Esophagus squamous epithelium (tissue), 5 donors: Measurements from ENCODE around the gene LAGE3. TPM values are rescaled to one million over a fixed set of nuclear protein-coding genes. Genes with fewer than 3 reads are reported as not detected.
A peak's percentile ranks its signal among the peaks of the same experiment; 100 is the strongest.

Source experiments
- DNase-seq: peaks from one replicate; lab custom pipeline; 2025; lab: John Stamatoyannopoulos, UW
- H3K27ac ChIP-seq, 4 donors: fragments of 200-600 bp; sonication (generic); one replicate each; pipeline ENCODE4 v1.5.1; 2016 to 2019; ENCODE audit warnings: mild to moderate bottlenecking in 1 of 4
- H3K27me3 ChIP-seq, 4 donors: fragments of 200-600 bp; sonication (generic); 1 replicate in 3 of 4; 2 replicates in 1 of 4; pipeline versions ENCODE4 v1.5.1 to v1.6.0; 2017 to 2021; ENCODE audit warnings: antibody characterized with exemption in 1 of 4
- H3K36me3 ChIP-seq, 3 donors: fragments of 200-600 bp; sonication (generic); one replicate each; pipeline ENCODE4 v1.5.1; 2016 to 2019
- H3K4me1 ChIP-seq, 3 donors: fragments of 200-600 bp; sonication (generic); one replicate each; pipeline ENCODE4 v1.5.1; 2017 to 2019
- H3K4me3 ChIP-seq, 4 donors: fragments of 200-600 bp; sonication (generic); 1 replicate in 3 of 4; 2 replicates in 1 of 4; pipeline ENCODE4 v1.5.1; 2016 to 2019; ENCODE audit warnings: mild to moderate bottlenecking in 2 of 4, moderate library complexity in 1 of 4
- H3K9me3 ChIP-seq, 3 donors: fragments of 200-600 bp; sonication (generic); one replicate each; pipeline ENCODE4 v1.5.1; 2016 to 2019
- POLR2A ChIP-seq, 4 donors: fragments of 450-650 bp; IDR thresholded peaks; one replicate each; pipeline ENCODE4 v1.6.1; 2017; ENCODE audit warnings: antibody characterized with exemption in 4 of 4, mild to moderate bottlenecking in 4 of 4, moderate library complexity in 3 of 4
- WGBS, 2 donors: methylation state at CpG; one replicate each; pipeline ENCODE4 v1.1.5; 2018; 5-methylcytosine and 5-hydroxymethylcytosine counted together
- intact Hi-C: fragments of 100-400 bp; cut with DNase I; formaldehyde crosslinking; loops from one replicate; pipeline ENCODE4 v1.15.0; 2022
- small RNA-seq, 4 donors: library from RNA; depleted of rRNA; stranded (forward); fragments of <200 nt; gene quantifications; one replicate each; pipeline ENCODE3, GENCODE V24; 2016
- total RNA-seq, 4 donors: library from RNA; depleted of rRNA; stranded (reverse); fragments of >200 nt; gene quantifications; one replicate each; pipeline ENCODE4 v1.1.0, GENCODE V29; 2016
- TF ChIP-seq, protein P1 (sequence below), 6 experiments: fragments of 450-650 bp in 4 of 6; fragments of 200-600 bp in 2 of 6; sonication (generic) in 2 of 6; IDR thresholded peaks; one replicate each; pipeline ENCODE4 v1.5.1; 2016 to 2019; ENCODE audit warnings: antibody characterized with exemption in 6 of 6, mild to moderate bottlenecking in 4 of 6, moderate library complexity in 4 of 6
- donor health status: DM: yes; HTN: yes; CAD: no.

The LAGE3 gene
- total RNA-seq, 4 donors from 2014 or later, result 18.2 to 44.3 (median 21.9) TPM

DNA sequence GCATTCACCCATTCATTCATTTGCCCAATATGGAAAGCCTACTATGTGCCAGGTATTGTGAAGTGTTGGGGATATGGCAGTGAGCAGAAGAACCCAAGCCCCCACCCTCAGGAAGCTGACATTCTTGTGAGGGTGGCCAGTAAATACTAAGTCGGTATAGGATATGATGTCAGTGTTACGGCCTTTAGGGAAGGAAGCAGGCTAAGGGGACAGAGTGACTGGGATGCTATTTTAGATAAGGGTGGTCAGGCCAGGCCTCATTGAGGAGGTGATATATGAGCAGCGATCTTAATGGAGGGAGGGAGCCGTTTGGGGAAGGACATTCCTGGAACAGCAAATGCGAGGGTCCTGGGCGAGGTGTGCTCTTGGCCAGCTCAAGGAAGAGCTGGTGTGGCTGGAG, 48.6 kb downstream of the LAGE3 start:
- peak overlapping the region in 1 of 4 donors; percentile 15 for H3K4me3 ChIP-seq

DNA sequence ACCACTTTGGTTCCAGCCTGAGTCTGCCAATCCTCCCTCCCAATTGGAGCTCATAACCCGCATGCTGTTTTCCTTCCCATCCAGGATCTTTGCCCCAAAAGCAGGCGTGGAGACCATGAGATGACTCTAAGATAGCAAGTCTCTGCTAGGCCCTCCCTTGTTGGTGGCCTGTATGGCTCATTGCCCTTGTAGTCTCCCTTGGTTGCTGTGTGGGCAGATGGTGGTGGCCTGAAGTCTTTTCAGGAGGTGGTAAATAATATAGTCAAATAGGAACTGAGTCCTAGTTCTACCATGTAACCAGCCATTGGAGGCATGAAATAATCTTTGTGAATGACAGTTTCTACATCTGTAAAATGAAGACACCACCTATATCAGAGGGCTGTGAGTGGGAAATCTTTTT, 49.4 kb downstream of the LAGE3 start:
- intact Hi-C loops, result no loop called here
- Histone ChIP-seq H3K4me3 (peak overlapping the region in 3 of 4 donors; percentile 54 to 83 (median 75)), H3K4me1 (peaks cover 5 to 42% (median 7%) of the 10 kb centered on the region in 3 donors), H3K27ac (peak overlapping the region in 2 of 4 donors; percentile 75 to 89), H3K9me3 (no peaks in the 10 kb centered on the region), H3K36me3 (peaks cover 0 to 32% (median 5%) of the 10 kb centered on the region in 3 donors), H3K27me3 (no peaks in the 10 kb centered on the region)
- no peak for TF ChIP-seq POLR2A (IDR thresholded peaks at IDR 0.05)
- TF ChIP-seq, protein P1, sequence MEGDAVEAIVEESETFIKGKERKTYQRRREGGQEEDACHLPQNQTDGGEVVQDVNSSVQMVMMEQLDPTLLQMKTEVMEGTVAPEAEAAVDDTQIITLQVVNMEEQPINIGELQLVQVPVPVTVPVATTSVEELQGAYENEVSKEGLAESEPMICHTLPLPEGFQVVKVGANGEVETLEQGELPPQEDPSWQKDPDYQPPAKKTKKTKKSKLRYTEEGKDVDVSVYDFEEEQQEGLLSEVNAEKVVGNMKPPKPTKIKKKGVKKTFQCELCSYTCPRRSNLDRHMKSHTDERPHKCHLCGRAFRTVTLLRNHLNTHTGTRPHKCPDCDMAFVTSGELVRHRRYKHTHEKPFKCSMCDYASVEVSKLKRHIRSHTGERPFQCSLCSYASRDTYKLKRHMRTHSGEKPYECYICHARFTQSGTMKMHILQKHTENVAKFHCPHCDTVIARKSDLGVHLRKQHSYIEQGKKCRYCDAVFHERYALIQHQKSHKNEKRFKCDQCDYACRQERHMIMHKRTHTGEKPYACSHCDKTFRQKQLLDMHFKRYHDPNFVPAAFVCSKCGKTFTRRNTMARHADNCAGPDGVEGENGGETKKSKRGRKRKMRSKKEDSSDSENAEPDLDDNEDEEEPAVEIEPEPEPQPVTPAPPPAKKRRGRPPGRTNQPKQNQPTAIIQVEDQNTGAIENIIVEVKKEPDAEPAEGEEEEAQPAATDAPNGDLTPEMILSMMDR (IDR thresholded peaks at IDR 0.05), result no peak
- WGBS, 2 donors, result 60 to 100% methylated on average over 1 of the region's 2 CpGs
- no peak for DNase-seq

More for the DNA sequence above, 48.6 kb downstream of the LAGE3 start:
- H3K27me3 ChIP-seq, result no peaks in the 10 kb centered on the region
- WGBS, 2 donors, result 75 to 83% methylated on average over 4 to 6 of the region's 6 CpGs
- H3K9me3 ChIP-seq, result no peaks in the 10 kb centered on the region
- H3K36me3 ChIP-seq, result peaks cover 3 to 39% (median 5%) of the 10 kb centered on the region in 3 donors
- no peak for DNase-seq
- H3K4me1 ChIP-seq, result peaks cover 5 to 42% (median 7%) of the 10 kb centered on the region in 3 donors
- intact Hi-C loops, result no loop called here
- TF ChIP-seq POLR2A (IDR thresholded peaks at IDR 0.05), result no peak
- TF ChIP-seq, protein P1 (IDR thresholded peaks at IDR 0.05), result no peak
- H3K27ac ChIP-seq, result peak overlapping the region in 3 of 4 donors; percentile 33 to 61 (median 48)

DNA sequence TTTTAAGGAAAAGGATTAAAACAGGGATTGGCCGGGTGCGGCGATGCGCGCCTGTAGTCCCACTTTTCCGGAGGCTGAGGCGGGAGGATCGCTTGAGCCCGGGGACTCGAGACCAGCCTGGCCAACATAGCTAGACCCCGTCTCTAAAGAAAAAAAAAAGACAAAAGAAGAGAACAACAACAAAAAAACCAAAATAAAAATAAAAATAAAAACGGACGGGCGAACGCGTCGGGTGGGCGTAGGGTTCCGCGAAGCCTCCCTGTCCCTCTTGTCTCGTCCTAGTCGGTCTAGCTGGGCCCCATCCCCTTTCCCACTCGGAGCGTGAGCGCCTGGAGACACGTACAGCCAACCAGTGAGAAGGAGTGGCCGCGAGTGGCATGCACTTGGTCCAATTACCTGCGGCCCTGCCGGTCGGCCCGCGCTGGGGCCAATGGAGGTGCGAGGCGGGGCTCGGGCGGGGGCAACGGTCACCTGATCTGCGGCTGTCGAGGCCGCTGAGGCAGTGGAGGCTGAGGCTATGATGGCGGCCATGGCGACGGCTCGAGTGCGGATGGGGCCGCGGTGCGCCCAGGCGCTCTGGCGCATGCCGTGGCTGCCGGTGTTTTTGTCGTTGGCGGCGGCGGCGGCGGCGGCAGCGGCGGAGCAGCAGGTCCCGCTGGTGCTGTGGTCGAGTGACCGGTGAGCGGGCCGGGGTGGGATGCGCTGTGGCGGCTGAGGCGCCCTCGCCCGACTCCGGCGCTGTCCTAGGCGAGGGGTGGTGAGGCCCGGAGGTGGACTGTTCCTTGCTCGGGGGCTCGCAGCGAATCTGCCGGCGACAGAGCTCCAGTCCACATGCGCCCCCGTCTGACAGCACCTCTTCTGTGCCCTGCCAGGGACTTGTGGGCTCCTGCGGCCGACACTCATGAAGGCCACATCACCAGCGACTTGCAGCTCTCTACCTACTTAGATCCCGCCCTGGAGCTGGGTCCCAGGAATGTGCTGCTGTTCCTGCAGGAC, 50.6 kb downstream of the LAGE3 start, which contains the start of gene ATP6AP1:
Gene ATP6AP1 (plus strand): TSS at position 502 of the 996 bp plus-strand sequence. CDS start 16 bp downstream, at position 518.
- Histone ChIP-seq H3K4me1 (peaks cover 5 to 42% (median 7%) of the 10 kb centered on the region in 3 donors), H3K36me3 (peaks cover 0 to 19% (median 5%) of the 10 kb centered on the region in 3 donors), H3K9me3 (no peaks in the 10 kb centered on the region), H3K27me3 (no peaks in the 10 kb centered on the region), H3K4me3 (peak within 1 kb of the TSS; percentile 54 to 83 (median 76)), H3K27ac (peak within 1 kb of the TSS; percentile 75 to 89 (median 84))
- peak; percentile 53 for DNase-seq
- 0 to 59% methylated on average over 9 to 33 of the region's 87 CpGs for WGBS, 2 donors
- TF ChIP-seq, protein P1 (IDR thresholded peaks at IDR 0.05), result no peak
- peak in 2 of 4 donors; percentile 49 to 76 for TF ChIP-seq POLR2A (IDR thresholded peaks at IDR 0.05)
- intact Hi-C loops, result no loop called here

Small RNAs within 50 kb of the gene (small RNA-seq; reads per million reads assigned to genes)
- gene MIR6858 (0 to 0.74 (median 0.30) reads per million in 4 donors), gene RN7SL697P (0 reads per million in 4 donors)

Other genes with a start within 250 kb of the LAGE3 start
- not detected for gene OPN1MW3, start 221.7 kb downstream of the LAGE3 start, total RNA-seq
- not detected for gene TEX28, start 184.2 kb downstream of the LAGE3 start, total RNA-seq
- gene TKTL1, start 183.5 kb downstream of the LAGE3 start, total RNA-seq, result not detected
- gene FLNA, start 104.6 kb downstream of the LAGE3 start, total RNA-seq, result 1,000 to 10,000 TPM in 1 of 4 donors, 100 to 1,000 TPM in 3; 290 to 1,242 (median 582) TPM
- 10 to 100 TPM; 12.7 to 50.1 (median 40.2) TPM for gene EMD, start 100.0 kb downstream of the LAGE3 start, total RNA-seq
- gene RPL10, start 80.9 kb downstream of the LAGE3 start, total RNA-seq, result 1,000 to 10,000 TPM; 2,607 to 8,937 (median 4,770) TPM
- gene DNASE1L1, start 70.0 kb downstream of the LAGE3 start, total RNA-seq, result 10 to 100 TPM; 21.7 to 41.4 (median 32.1) TPM
- gene TAFAZZIN, start 67.7 kb downstream of the LAGE3 start, total RNA-seq, result 10 to 100 TPM; 16.3 to 37.4 (median 31.4) TPM
- 10 to 100 TPM; 28.5 to 83.8 (median 37.2) TPM for gene ATP6AP1, start 50.6 kb downstream of the LAGE3 start, total RNA-seq
- gene GDI1, start 42.1 kb downstream of the LAGE3 start, total RNA-seq, result 10 to 100 TPM; 35.2 to 82.6 (median 35.6) TPM
- 10 to 100 TPM; 15.9 to 27.3 (median 19.6) TPM for gene FAM50A, start 35.1 kb downstream of the LAGE3 start, total RNA-seq
- 1 to 10 TPM; 4.4 to 5.9 (median 5.4) TPM for gene PLXNA3, start 21.0 kb downstream of the LAGE3 start, total RNA-seq
- 10 to 100 TPM; 32.9 to 41.1 (median 38.2) TPM for gene UBL4A, start 7.3 kb upstream of the LAGE3 start, total RNA-seq
- 10 to 100 TPM; 26.1 to 38.5 (median 29.5) TPM for gene SLC10A3, start 11.3 kb upstream of the LAGE3 start, total RNA-seq
- gene FAM3A, start 37.0 kb upstream of the LAGE3 start, total RNA-seq, result 10 to 100 TPM; 30.5 to 50.8 (median 40.9) TPM
- gene G6PD, start 67.6 kb upstream of the LAGE3 start, total RNA-seq, result 100 to 1,000 TPM in 1 of 4 donors, 10 to 100 TPM in 3; 46.5 to 180 (median 79.9) TPM
- 10 to 100 TPM in 3 of 4 donors, 1 to 10 TPM in 1; 9.9 to 14.7 (median 12.6) TPM for gene IKBKG, start 68.3 kb upstream of the LAGE3 start, total RNA-seq
- not detected for gene CTAG1A, start 105.9 kb upstream of the LAGE3 start, total RNA-seq
- not detected for gene CTAG1B, start 140.0 kb upstream of the LAGE3 start, total RNA-seq
- gene CTAG2, start 174.3 kb upstream of the LAGE3 start, total RNA-seq, result not detected